K562 (cell line): ENCODE measurements around the gene RPS10. TPM values are rescaled to one million over a fixed set of nuclear protein-coding genes. Genes with fewer than 3 reads are reported as not detected.

Source experiments
- BRD4 ChIP-seq: fragments of 200-600 bp; sonication (generic); IDR thresholded peaks from 2 replicates; pipeline ENCODE4 v1.6.1; 2017; ENCODE audit warnings: inconsistent platforms
- FOXP1 ChIP-seq: sonication (generic); formaldehyde crosslinking; IDR thresholded peaks from 2 replicates; pipeline ENCODE4 v1.8.0; 2022; ENCODE audit warnings: mild to moderate bottlenecking, missing genetic modification reagents
- GTF2E2 ChIP-seq: fragments of 200-800 bp; sonication (Bioruptor generic); IDR thresholded peaks from 2 replicates; pipeline ENCODE4 v1.6.1; 2016; ENCODE audit warnings: missing genetic modification characterization, missing compliant biosample characterization
- MXI1 ChIP-seq: IDR thresholded peaks from 2 replicates; pipeline ENCODE4 v1.6.1; 2011; ENCODE audit warnings: low read depth, mild to moderate bottlenecking, improper control_type of control experiment, low read length
- NFIX ChIP-seq: fragments of 250-450 bp; sonication (Bioruptor Pico); IDR thresholded peaks from 2 replicates; pipeline ENCODE4 v1.4.0; 2020; ENCODE audit warnings: low read depth, mild to moderate bottlenecking, moderate library complexity
- NR3C1 ChIP-seq: sonication (generic); formaldehyde crosslinking; IDR thresholded peaks from 2 replicates; pipeline ENCODE4 v1.8.1; 2022; ENCODE audit warnings: missing genetic modification reagents
- PTBP1 ChIP-seq: fragments of 200-400 bp; formaldehyde crosslinking; IDR thresholded peaks from 2 replicates; pipeline ENCODE4 v1.6.1; 2017; ENCODE audit warnings: low read depth, low read length
- REST ChIP-seq, 2 experiments: fragments of 450-650 bp; formaldehyde crosslinking in 1 of 2; IDR thresholded peaks; 2 replicates each; pipeline versions ENCODE4 v1.4.0 to v1.6.1; 2014 to 2020; ENCODE audit warnings: mild to moderate bottlenecking in 2 of 2, borderline replicate concordance in 1 of 2, low read depth in 1 of 2
- SMAD1 ChIP-seq: fragments of 150-350 bp; IDR thresholded peaks from 2 replicates; pipeline ENCODE4 v1.6.1; 2014; ENCODE audit warnings: low read length, low read depth; ENCODE audit not compliant: partially characterized antibody
- SRF ChIP-seq, 2 experiments: fragments of 250-450, 450-650 bp in 1 of 2; sonication (Bioruptor Pico) in 1 of 2; sonication (generic) in 1 of 2; formaldehyde crosslinking; IDR thresholded peaks; 2 replicates each; pipeline versions ENCODE4 v1.5.0 to v1.5.1; 2020 to 2022; ENCODE audit warnings: mild to moderate bottlenecking in 1 of 2, missing genetic modification reagents in 1 of 2
- TCF3 ChIP-seq: sonication (generic); formaldehyde crosslinking; IDR thresholded peaks from 2 replicates; pipeline ENCODE4 v1.4.0; 2020; ENCODE audit warnings: mild to moderate bottlenecking, missing genetic modification reagents
- ZBED1 ChIP-seq: IDR thresholded peaks from 2 replicates; pipeline ENCODE4 v1.6.1; 2014
- ZNF175 ChIP-seq: fragments of 200-800 bp; sonication (Bioruptor generic); IDR thresholded peaks from 2 replicates; pipeline ENCODE4 v1.6.1; 2016; ENCODE audit warnings: low read depth, mild to moderate bottlenecking, missing genetic modification characterization, missing compliant biosample characterization
- ZNF24 ChIP-seq: fragments of 450-650 bp; IDR thresholded peaks from 2 replicates; pipeline ENCODE4 v1.6.1; 2016
- ZNF589 ChIP-seq: fragments of 200-800 bp; sonication (Bioruptor generic); IDR thresholded peaks from 2 replicates; pipeline ENCODE4 v1.6.1; 2016; ENCODE audit warnings: low read depth, missing genetic modification characterization, missing compliant biosample characterization
- polyA plus RNA-seq, 8 experiments: library from polyadenylated mRNA; depleted of rRNA in 4 of 8; stranded (reverse) in 5 of 8; unstranded in 3 of 8; fragments of >200 nt; fragmentation: Nextera tagmentation in 2 of 8; fragmentation: Illumina TruSeq in 1 of 8; extraction: Ambion mirVana in 2 of 8; extraction: Trizol in 1 of 8; gene quantifications; 2 replicates each; pipeline versions ENCODE4 v1.2.1 to v1.2.3, GENCODE V29; 2011 to 2014; ENCODE audit warnings: inconsistent platforms in 1 of 8, missing spikeins in 1 of 8
- total RNA-seq, 7 experiments: library from RNA; depleted of rRNA in 6 of 7; stranded (reverse); fragments of >200 nt in 6 of 7; fragmentation: Illumina TruSeq in 2 of 7; extraction: Trizol in 2 of 7; gene quantifications; 2 replicates each; pipeline versions ENCODE4 v1.2.1 to v1.2.3, GENCODE V29; 2011 to 2021; ENCODE audit warnings: low replicate concordance in 1 of 7
- TF ChIP-seq, protein P1 (sequence below): IDR thresholded peaks from 2 replicates; pipeline ENCODE4 v1.6.1; 2016; ENCODE audit warnings: missing genetic modification characterization, missing compliant biosample characterization

The RPS10 gene
- total and polyA plus RNA-seq, 9 of the 15 experiments (the other 6 are each of a cell fraction or from before 2014, with no cell fraction given) = 2,680 to 5,251 (median 3,876) TPM

DNA sequence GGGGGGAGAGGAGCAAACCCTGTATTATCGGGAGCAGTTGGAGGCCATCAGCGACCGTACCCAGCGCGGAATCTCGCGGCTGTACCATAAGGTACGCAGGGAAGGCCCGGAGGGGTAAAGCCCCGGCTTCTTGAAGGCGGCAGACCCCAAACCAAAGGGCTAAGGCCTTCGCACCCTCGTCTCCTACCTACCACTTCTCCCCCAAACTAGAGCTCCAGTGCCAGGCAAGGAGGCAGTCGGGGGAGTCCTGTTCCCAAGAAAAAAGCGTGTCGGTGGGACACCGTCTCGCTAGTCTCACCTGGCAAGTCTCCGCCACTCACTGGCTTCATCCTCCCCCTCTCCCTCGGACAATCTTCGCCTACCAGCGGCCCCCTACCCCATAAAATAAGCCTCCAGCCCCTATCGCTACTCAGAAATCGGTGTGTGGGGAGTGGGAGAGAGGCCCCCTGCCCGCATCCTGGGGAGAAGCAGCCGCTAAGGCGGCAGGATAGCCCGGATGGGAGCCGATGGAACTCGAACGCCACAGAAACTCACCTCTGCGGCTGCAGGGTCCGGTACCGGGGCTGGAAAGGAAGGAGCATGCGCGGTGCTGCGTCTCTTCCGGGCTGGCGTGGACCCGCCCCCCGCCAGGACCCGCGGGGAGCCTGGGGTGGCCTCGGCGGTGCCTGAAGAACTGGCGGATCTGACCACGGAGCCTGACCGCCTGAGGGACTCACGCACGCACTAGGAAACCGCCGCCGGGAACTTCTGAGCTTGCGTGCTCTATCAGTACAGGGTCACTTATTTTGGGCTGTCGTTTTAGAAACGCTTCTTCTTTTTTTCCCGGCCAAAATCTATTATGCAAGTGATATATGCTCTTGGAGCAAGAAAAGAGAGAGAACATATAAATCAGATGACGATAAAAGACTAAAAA is at the start of gene RPS10 (continued):
- no peak; the same call in 1 of the 2 replicates for TF ChIP-seq REST (IDR thresholded peaks at IDR 0.05; ENCODE audit: borderline replicate concordance)
- peak; percentile 55; the same call in 1 of the 2 replicates for TF ChIP-seq REST (CRISPR knock-in tag; IDR thresholded peaks at IDR 0.05; ENCODE audit: low read depth)
- peak in 1 of 2 experiments; percentile 60; a peak in 2 of 4 replicates for TF ChIP-seq SRF (CRISPR knock-in tag; IDR thresholded peaks at IDR 0.05)
- TF ChIP-seq ZBED1 = peak; percentile 88; the same call in 1 of the 2 replicates
- TF ChIP-seq, protein P1, sequence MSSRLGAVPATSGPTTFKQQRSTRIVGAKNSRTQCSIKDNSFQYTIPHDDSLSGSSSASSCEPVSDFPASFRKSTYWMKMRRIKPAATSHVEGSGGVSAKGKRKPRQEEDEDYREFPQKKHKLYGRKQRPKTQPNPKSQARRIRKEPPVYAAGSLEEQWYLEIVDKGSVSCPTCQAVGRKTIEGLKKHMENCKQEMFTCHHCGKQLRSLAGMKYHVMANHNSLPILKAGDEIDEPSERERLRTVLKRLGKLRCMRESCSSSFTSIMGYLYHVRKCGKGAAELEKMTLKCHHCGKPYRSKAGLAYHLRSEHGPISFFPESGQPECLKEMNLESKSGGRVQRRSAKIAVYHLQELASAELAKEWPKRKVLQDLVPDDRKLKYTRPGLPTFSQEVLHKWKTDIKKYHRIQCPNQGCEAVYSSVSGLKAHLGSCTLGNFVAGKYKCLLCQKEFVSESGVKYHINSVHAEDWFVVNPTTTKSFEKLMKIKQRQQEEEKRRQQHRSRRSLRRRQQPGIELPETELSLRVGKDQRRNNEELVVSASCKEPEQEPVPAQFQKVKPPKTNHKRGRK (tag) = no peak
- peak; percentile 56; the same call in 1 of the 2 replicates for TF ChIP-seq ZNF24
- no peak; the same call in 1 of the 2 replicates for TF ChIP-seq TCF3
- TF ChIP-seq NR3C1 (CRISPR knock-in tag) = no peak
- no peak for TF ChIP-seq NFIX (CRISPR knock-in tag)
- TF ChIP-seq BRD4 = peak; percentile 98
- 0 out of 2 replicates have a peak, but pooled peaks have one; percentile 9 for TF ChIP-seq ZNF589
- peak; percentile 87 for TF ChIP-seq FOXP1 (CRISPR knock-in tag)
- TF ChIP-seq GTF2E2 (tag) = peak; percentile 95
- no peak for TF ChIP-seq PTBP1
- TF ChIP-seq ZNF175 (CRISPR knock-in tag) = peak; percentile 61; the same call in 1 of the 2 replicates
- peak; percentile 66 for TF ChIP-seq SMAD1
- TF ChIP-seq MXI1 = peak; percentile 71; the same call in 1 of the 2 replicates
